A549 treated with AZD2906 at 1 μM for 4 hours (cell line): ENCODE measurements around the gene SDHAF3. TPM values are rescaled to one million over a fixed set of nuclear protein-coding genes. Genes with fewer than 3 reads are reported as not detected.

Source experiments
- total RNA-seq: library from RNA; stranded (reverse); fragments of 200-300 nt; extraction: Qiagen RNA extraction; gene quantifications from 5 replicates; pipeline ENCODE4 v1.2.3, GENCODE V29; 2022

Gene SDHAF3
- total RNA-seq = 21.1 to 37.6 TPM (median 21.4 TPM) in 5 replicates

GRCh38 chr7:97117372-97118188, at the start of gene SDHAF3:
Gene SDHAF3 (plus strand): TSS chr7:97117698. CDS start chr7:97117724, 26 bp downstream.

Other genes starting within 250 kb of the SDHAF3 start
- 0.06 TPM in 1 of 5 replicates, not detected in the others for gene DLX6, start 112.1 kb upstream of the SDHAF3 start, total RNA-seq
- gene DLX5, start 92.9 kb upstream of the SDHAF3 start, total RNA-seq = not detected in 5 replicates